AG09309 (cell line): ENCODE measurements around the gene MPZL1.

Source experiments
- DNase-seq: peaks from one replicate; pipeline ENCODE4 v3.0.0-alpha.2; 2010; ENCODE audit warnings: low read depth
- H3K4me3 ChIP-seq: 2 replicates; pipeline ENCODE4 v1.5.1; 2011; ENCODE audit warnings: mild to moderate bottlenecking, low read depth, low read length, moderate library complexity; ENCODE audit not compliant: control insufficient read depth
- TF ChIP-seq, protein P1 (sequence below): IDR thresholded peaks from 2 replicates; pipeline ENCODE4 v1.5.1; 2011; ENCODE audit warnings: mild to moderate bottlenecking, low read depth, low read length, inconsistent platforms; ENCODE audit not compliant: insufficient read depth, control insufficient read depth; ENCODE audit errors: missing control alignments

The MPZL1 gene

DNA sequence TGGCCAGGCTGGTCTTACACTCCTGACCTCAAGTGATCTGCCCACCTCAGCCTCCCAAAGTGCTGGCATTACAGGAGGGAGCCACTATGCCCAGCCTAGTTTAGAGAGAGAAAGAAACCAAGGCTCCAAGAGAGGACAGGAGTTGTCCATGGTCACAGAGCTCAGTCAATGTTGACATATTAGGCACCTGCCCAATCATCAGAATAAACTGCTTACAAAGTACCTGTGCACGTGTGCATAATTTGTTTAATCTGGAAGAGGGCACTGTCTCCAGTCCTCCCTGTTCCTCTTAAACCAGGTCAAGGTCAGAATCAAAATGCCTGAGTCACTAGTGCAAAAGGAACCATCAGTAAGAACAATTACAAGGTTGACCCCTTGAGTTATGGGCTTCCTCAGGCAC, 20.3 kb upstream of the MPZL1 start:
- H3K4me3 ChIP-seq: no peak overlapping the region
- DNase-seq: no peak
- TF ChIP-seq, protein P1, sequence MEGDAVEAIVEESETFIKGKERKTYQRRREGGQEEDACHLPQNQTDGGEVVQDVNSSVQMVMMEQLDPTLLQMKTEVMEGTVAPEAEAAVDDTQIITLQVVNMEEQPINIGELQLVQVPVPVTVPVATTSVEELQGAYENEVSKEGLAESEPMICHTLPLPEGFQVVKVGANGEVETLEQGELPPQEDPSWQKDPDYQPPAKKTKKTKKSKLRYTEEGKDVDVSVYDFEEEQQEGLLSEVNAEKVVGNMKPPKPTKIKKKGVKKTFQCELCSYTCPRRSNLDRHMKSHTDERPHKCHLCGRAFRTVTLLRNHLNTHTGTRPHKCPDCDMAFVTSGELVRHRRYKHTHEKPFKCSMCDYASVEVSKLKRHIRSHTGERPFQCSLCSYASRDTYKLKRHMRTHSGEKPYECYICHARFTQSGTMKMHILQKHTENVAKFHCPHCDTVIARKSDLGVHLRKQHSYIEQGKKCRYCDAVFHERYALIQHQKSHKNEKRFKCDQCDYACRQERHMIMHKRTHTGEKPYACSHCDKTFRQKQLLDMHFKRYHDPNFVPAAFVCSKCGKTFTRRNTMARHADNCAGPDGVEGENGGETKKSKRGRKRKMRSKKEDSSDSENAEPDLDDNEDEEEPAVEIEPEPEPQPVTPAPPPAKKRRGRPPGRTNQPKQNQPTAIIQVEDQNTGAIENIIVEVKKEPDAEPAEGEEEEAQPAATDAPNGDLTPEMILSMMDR: no peak

DNA sequence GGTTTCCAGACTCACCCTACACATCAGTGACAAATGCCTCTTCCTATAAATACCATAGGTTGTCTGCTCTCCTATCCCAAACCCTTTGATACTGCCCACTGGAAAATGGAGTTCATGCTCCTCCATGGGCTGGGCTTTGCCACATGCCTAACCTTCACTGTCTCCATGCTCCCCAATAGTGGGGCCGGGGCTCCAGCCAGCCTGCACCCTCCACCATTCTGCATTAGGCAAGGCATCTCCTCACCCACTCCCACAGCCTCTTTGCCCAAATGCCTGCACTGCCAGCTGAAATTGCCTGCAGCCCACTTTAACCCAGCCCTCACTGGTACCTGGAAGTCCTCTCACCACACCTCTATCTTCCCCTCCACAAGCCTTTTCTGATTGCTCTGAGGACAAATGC, 18.2 kb upstream of the MPZL1 start:
- TF ChIP-seq, protein P1: no peak
- no peak for DNase-seq
- H3K4me3 ChIP-seq: no peak overlapping the region

DNA sequence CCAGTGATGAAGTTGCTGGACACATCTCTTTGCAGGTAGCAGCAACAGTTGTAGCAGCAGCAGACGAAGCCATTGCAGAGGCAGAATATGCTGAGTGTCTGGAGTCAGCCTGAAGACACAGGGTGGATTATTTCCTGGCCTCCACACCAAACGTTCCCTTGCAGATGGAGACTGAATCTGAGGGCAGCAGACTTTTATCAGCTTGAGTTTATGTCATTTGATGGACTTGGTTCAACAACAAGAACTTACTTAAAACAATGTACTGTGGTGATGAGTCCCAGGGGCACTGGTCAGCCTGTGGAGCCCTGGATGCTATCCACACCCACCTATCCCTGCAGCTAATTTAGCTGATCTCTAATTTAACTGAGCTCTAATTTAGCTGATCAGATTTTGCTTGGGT, 17.1 kb upstream of the MPZL1 start:
- DNase-seq: no peak
- TF ChIP-seq, protein P1: no peak
- no peak overlapping the region for H3K4me3 ChIP-seq

DNA sequence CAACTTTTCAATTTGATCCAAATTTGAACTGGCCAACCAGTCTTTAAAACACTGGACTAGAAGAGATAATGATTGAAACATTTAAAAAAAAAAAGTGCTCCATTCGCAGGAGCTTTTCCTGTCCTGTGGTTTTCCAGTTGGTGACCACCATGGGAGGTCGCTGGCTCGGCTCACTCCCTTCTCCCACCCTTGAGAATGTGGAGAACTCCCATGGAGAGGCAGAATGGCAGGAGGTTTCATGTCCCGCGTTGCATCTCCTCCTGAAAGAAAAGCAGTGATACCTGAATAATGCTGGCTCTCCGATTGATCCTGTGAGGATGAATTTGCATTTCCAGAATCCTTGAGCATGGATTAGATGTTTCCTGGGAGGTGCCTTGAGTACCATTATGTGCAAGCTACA, 16.5 kb upstream of the MPZL1 start:
- TF ChIP-seq, protein P1: no peak
- H3K4me3 ChIP-seq: no peak overlapping the region
- no peak for DNase-seq

DNA sequence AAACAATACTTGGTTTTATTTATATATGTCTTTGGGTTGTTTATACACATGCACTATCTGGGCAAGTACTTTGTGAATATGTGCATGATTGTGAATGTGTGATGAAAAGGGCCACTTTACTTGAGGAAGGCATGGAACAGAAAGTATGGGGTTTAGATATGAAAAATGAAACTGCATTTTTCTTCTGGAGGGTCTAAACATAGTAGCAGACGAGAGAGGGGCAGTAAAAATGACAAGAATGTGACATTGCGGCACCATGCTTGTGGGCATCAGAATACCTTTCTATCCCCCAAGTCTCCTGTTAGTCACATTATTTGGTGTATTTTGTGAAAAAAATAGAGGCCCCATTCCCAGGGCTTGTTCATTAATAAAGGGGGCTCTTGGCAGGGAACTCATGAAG, 15.4 kb upstream of the MPZL1 start:
- no peak for DNase-seq
- H3K4me3 ChIP-seq: no peak overlapping the region
- TF ChIP-seq, protein P1: no peak

DNA sequence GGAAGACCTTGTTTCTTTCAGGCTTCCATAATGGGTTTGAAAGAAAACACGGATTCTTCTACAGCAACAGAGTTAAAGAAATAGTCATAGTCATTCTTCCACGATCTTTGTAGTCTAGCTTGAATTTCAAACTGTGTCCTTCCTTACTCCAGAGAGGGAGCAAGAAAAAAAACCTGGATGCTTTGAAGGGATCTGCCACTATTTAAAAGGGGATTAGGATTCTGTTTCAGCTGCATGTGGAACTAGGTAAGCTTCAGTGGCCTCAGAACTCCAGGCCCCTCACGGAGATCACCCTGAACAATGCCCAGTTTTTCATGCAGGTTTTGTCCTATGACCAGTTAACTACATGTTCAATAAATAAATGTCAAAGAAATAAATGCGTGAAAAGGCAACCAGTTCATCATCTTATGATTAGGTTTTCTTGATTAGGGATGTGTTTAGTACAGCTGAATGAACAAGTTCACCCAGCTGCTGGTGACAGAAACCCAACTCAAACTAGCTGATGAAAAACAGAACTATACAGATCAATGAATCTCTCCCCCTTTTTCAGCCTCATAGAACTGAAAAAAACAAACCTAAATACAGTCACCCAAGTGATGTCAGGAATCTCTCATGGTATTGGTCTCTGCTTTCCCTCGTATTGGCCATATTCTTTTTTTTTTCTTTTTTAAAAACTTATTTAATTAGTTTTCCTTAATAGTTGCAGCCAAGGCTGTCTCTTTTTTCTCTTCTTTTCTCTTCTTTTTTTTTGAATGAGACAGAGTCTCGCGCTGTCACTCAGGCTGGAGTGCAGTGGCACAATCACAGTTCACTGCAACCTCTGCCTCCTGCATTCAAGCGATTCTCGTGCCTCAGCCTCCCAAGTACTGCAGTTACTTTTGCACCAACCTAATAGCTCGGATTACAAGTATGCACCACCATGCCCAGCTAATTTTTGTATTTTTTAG, 14.6 kb upstream of the MPZL1 start:
- no peak for DNase-seq
- H3K4me3 ChIP-seq: no peak overlapping the region
- TF ChIP-seq, protein P1: no peak
